ENCODE results near the gene PCDH9. TPM values are rescaled to one million over a fixed set of nuclear protein-coding genes. Genes with fewer than 3 reads are reported as not detected.

PCDH9 gene
- total and polyA plus RNA-seq, 10 of the 15 experiments (the other 5 are each of a cell fraction or from before 2014, with no cell fraction given): 0.02 to 2.3 (median 0.05) TPM; not detected in 1

DNA sequence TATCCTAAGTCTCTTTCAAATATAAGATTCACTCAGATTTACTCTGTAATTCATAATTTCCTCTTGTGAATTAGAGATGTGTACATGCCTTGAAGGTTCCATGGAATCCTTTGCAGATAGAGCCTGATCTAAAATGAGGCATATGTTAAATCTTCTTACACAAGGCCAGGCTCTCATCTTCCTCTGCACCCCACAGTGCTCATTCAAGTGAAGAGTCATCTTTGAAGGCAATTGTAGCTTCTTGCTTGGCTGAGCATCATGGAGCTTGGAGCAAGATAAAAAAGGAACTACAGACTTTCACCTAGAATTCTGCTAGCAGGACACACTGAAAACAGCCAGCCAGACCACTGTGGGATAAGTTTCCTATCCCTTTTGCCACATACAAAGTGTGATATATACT, 566.4 kb downstream of the PCDH9 start:
- no peaks in the 10 kb centered on the region for H3K79me2 ChIP-seq (ENCODE audit: control insufficient read depth, insufficient read depth, low read length)
- ChIA-PET RAD21 (ENCODE audit: unreplicated experiment) (no interaction called here), SMC1A (ENCODE audit: uncharacterized antibody, unreplicated experiment) (interaction anchor here (0.6 kb wide), 1 partner anchor 172 kb away, joined by 3 read pairs; no protein-coding TSS in a partner anchor), CTCF (no interaction called here), POLR2A (no interaction called here)
- H3K36me3 ChIP-seq (ENCODE audit: control insufficient read depth in 2 of 2, insufficient read depth in 2 of 2, low read length in 1 of 2): no peaks in the 10 kb centered on the region
- H3K27me3 ChIP-seq (replicated peaks in 1 of 2; ENCODE audit: control insufficient read depth in 2 of 2, insufficient read depth in 2 of 2, low read length in 1 of 2): no peaks in the 10 kb centered on the region
- no peaks in the 10 kb centered on the region for H3K9me3 ChIP-seq (replicated peaks; ENCODE audit: control insufficient read depth, insufficient read depth, low read length)
- DNase-seq (ENCODE audit: low read depth, low spot score) (no peak), ATAC-seq (no peak), FAIRE-seq (no peak)
- H3K4me1 ChIP-seq (ENCODE audit: control insufficient read depth, insufficient read depth, low read length): no peaks in the 10 kb centered on the region
- H3K27ac ChIP-seq (ENCODE audit: control insufficient read depth, insufficient read depth): no peak overlapping the region
- intact Hi-C loops (cut with micrococcal nuclease; ENCODE audit: unreplicated experiment): no loop called here
- BruUV-seq (replicated peaks): no TSS peak
- H4K20me1 ChIP-seq (ENCODE audit: control insufficient read depth, insufficient read depth): no peaks in the 10 kb centered on the region
- in situ Hi-C loops (cut with MboI): no loop called here
- TF ChIP-seq PML (IDR thresholded peaks at IDR 0.05; ENCODE audit: low read length): no peak
- H3K9ac ChIP-seq (ENCODE audit: control insufficient read depth, insufficient read depth, low read length): no peak overlapping the region
- H2AFZ ChIP-seq (ENCODE audit: control insufficient read depth, low read depth, low read length): no peak overlapping the region
- H3K4me3 ChIP-seq: no peak overlapping the region
- H3K4me2 ChIP-seq (ENCODE audit: control insufficient read depth, insufficient read depth): no peak overlapping the region

DNA sequence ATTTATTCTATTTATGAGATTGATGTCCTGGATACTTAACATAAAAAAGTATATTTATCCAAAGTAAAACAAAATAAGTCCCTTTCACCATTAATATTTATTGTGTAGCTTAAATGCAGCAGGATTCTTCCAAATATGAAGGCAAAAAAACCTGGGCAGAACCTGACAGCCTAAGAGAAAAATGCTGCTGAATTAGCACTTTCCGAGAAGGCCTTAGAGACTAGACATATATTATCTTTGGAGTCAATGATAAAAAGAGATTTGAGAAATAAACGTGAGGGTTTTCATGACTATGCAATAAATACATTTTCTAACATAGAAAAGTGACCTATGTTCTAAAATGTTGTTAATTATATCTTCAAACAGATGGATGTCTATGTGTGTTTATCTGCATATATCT, 566.9 kb downstream of the PCDH9 start:
- 25% methylated on average over 2 of the region's 2 CpGs for WGBS (ENCODE audit: insufficient coverage, insufficient replicate concordance, low lambda C conversion rate, missing lambda C conversion rate)
- no peak for DNase-seq (ENCODE audit: low read depth, low spot score)
- CTCF ChIA-PET: no interaction called here
- POLR2A ChIA-PET: no interaction called here
- Histone ChIP-seq H2AFZ (ENCODE audit: control insufficient read depth, low read depth, low read length) (no peak overlapping the region), H4K20me1 (ENCODE audit: control insufficient read depth, insufficient read depth) (no peaks in the 10 kb centered on the region), H3K27ac (ENCODE audit: control insufficient read depth, insufficient read depth) (no peak overlapping the region), H3K79me2 (ENCODE audit: control insufficient read depth, insufficient read depth, low read length) (no peaks in the 10 kb centered on the region), H3K4me3 (no peak overlapping the region), H3K4me1 (ENCODE audit: control insufficient read depth, insufficient read depth, low read length) (no peaks in the 10 kb centered on the region), H3K27me3 (replicated peaks in 1 of 2; ENCODE audit: control insufficient read depth in 2 of 2, insufficient read depth in 2 of 2, low read length in 1 of 2) (no peaks in the 10 kb centered on the region), H3K9me3 (replicated peaks; ENCODE audit: control insufficient read depth, insufficient read depth, low read length) (no peaks in the 10 kb centered on the region), H3K4me2 (ENCODE audit: control insufficient read depth, insufficient read depth) (no peak overlapping the region), H3K36me3 (ENCODE audit: control insufficient read depth in 2 of 2, insufficient read depth in 2 of 2, low read length in 1 of 2) (no peaks in the 10 kb centered on the region), H3K9ac (ENCODE audit: control insufficient read depth, insufficient read depth, low read length) (no peak overlapping the region)
- no TSS peak for BruUV-seq (replicated peaks)
- intact Hi-C loops (cut with micrococcal nuclease; ENCODE audit: unreplicated experiment) (no loop called here), in situ Hi-C loops (cut with MboI) (no loop called here)
- SMC1A ChIA-PET (ENCODE audit: uncharacterized antibody, unreplicated experiment): no interaction called here
- RAD21 ChIA-PET (ENCODE audit: unreplicated experiment): no interaction called here
- FAIRE-seq: no peak
- no peak for ATAC-seq
- TF ChIP-seq, protein P1, sequence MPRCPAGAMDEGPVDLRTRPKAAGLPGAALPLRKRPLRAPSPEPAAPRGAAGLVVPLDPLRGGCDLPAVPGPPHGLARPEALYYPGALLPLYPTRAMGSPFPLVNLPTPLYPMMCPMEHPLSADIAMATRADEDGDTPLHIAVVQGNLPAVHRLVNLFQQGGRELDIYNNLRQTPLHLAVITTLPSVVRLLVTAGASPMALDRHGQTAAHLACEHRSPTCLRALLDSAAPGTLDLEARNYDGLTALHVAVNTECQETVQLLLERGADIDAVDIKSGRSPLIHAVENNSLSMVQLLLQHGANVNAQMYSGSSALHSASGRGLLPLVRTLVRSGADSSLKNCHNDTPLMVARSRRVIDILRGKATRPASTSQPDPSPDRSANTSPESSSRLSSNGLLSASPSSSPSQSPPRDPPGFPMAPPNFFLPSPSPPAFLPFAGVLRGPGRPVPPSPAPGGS (IDR thresholded peaks at IDR 0.05; ENCODE audit: borderline replicate concordance, insufficient read depth, low read depth, low read length, poor library complexity, severe bottlenecking): no peak
- TF ChIP-seq, protein P2, sequence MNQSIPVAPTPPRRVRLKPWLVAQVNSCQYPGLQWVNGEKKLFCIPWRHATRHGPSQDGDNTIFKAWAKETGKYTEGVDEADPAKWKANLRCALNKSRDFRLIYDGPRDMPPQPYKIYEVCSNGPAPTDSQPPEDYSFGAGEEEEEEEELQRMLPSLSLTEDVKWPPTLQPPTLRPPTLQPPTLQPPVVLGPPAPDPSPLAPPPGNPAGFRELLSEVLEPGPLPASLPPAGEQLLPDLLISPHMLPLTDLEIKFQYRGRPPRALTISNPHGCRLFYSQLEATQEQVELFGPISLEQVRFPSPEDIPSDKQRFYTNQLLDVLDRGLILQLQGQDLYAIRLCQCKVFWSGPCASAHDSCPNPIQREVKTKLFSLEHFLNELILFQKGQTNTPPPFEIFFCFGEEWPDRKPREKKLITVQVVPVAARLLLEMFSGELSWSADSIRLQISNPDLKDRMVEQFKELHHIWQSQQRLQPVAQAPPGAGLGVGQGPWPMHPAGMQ (IDR thresholded peaks at IDR 0.05; ENCODE audit: borderline replicate concordance): no peak
- TF ChIP-seq SMAD5 (IDR thresholded peaks at IDR 0.05; ENCODE audit: low read depth): no peak
- TF ChIP-seq, protein P3, sequence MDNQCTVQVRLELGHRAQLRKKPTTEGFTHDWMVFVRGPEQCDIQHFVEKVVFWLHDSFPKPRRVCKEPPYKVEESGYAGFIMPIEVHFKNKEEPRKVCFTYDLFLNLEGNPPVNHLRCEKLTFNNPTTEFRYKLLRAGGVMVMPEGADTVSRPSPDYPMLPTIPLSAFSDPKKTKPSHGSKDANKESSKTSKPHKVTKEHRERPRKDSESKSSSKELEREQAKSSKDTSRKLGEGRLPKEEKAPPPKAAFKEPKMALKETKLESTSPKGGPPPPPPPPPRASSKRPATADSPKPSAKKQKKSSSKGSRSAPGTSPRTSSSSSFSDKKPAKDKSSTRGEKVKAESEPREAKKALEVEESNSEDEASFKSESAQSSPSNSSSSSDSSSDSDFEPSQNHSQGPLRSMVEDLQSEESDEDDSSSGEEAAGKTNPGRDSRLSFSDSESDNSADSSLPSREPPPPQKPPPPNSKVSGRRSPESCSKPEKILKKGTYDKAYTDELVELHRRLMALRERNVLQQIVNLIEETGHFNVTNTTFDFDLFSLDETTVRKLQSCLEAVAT (IDR thresholded peaks at IDR 0.05): no peak
- no peak for TF ChIP-seq CBX3 (IDR thresholded peaks at IDR 0.05; ENCODE audit: borderline replicate concordance, low read depth)
- TF ChIP-seq, protein P4, sequence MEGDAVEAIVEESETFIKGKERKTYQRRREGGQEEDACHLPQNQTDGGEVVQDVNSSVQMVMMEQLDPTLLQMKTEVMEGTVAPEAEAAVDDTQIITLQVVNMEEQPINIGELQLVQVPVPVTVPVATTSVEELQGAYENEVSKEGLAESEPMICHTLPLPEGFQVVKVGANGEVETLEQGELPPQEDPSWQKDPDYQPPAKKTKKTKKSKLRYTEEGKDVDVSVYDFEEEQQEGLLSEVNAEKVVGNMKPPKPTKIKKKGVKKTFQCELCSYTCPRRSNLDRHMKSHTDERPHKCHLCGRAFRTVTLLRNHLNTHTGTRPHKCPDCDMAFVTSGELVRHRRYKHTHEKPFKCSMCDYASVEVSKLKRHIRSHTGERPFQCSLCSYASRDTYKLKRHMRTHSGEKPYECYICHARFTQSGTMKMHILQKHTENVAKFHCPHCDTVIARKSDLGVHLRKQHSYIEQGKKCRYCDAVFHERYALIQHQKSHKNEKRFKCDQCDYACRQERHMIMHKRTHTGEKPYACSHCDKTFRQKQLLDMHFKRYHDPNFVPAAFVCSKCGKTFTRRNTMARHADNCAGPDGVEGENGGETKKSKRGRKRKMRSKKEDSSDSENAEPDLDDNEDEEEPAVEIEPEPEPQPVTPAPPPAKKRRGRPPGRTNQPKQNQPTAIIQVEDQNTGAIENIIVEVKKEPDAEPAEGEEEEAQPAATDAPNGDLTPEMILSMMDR (IDR thresholded peaks at IDR 0.05 in 2 of 3, conservative IDR thresholded peaks at IDR 0.05 in 1 of 3; ENCODE audit: control insufficient read depth in 2 of 3, extremely low read depth in 1 of 3, insufficient read depth in 1 of 3, low read depth in 3 of 3, low read length in 3 of 3): no peak
- TF ChIP-seq SIX5 (IDR thresholded peaks at IDR 0.05; ENCODE audit: low read depth, low read length, severe bottlenecking): no peak
- TF ChIP-seq CHD2 (IDR thresholded peaks at IDR 0.05; ENCODE audit: borderline replicate concordance, low read depth, low read length): no peak
- TF ChIP-seq RAD51 (IDR thresholded peaks at IDR 0.05): no peak
- TF ChIP-seq BHLHE40 (IDR thresholded peaks at IDR 0.05; ENCODE audit: borderline replicate concordance in 1 of 2, low read depth in 2 of 2, low read length in 1 of 2): no peak
- no peak for TF ChIP-seq MYB (IDR thresholded peaks at IDR 0.05; ENCODE audit: borderline replicate concordance, low read depth, low read length)
